H1 (cell line): ENCODE data around the gene ZNF24. TPM values are rescaled to one million over a fixed set of nuclear protein-coding genes. Genes with fewer than 3 reads are reported as not detected.

Source experiments
- ATF2 ChIP-seq: IDR thresholded peaks from 2 replicates; pipeline ENCODE4 v1.6.1; 2012; ENCODE audit warnings: low read length, inconsistent platforms
- BCL11A ChIP-seq, 2 experiments: IDR thresholded peaks; one replicate each; pipeline ENCODE4 v1.6.1; 2011; ENCODE audit warnings: low read depth in 2 of 2, low read length in 2 of 2, mild to moderate bottlenecking in 2 of 2
- BRCA1 ChIP-seq: IDR thresholded peaks from 2 replicates; pipeline ENCODE4 v1.6.1; 2012; ENCODE audit warnings: low read depth, low read length, improper control_type of control experiment
- CBX8 ChIP-seq: fragments of 300-800, 300-1000 bp; sonication (generic); IDR thresholded peaks from 2 replicates; pipeline ENCODE4 v1.7.1; 2016; ENCODE audit warnings: low read depth, low read length, borderline replicate concordance
- CHD2 ChIP-seq: IDR thresholded peaks from 2 replicates; pipeline ENCODE4 v1.6.1; 2012; ENCODE audit warnings: low read length, improper control_type of control experiment
- CREB1 ChIP-seq: IDR thresholded peaks from 2 replicates; pipeline ENCODE4 v1.6.1; 2012; ENCODE audit warnings: inconsistent platforms
- JUN ChIP-seq: IDR thresholded peaks from 2 replicates; pipeline ENCODE4 v1.6.1; 2011; ENCODE audit warnings: low read depth, mild to moderate bottlenecking, improper control_type of control experiment, low read length
- MAX ChIP-seq: IDR thresholded peaks from 2 replicates; pipeline ENCODE4 v1.6.1; 2012; ENCODE audit warnings: inconsistent platforms
- NANOG ChIP-seq: IDR thresholded peaks from 2 replicates; pipeline ENCODE4 v1.6.1; 2011; ENCODE audit warnings: low read length, low read depth, mild to moderate bottlenecking, inconsistent platforms; ENCODE audit not compliant: insufficient read depth, poor library complexity, severe bottlenecking
- POLR2A ChIP-seq, 2 experiments: IDR thresholded peaks; 1 replicate in 1 of 2; 2 replicates in 1 of 2; pipeline ENCODE4 v1.6.1; 2011; ENCODE audit warnings: low read depth in 2 of 2, low read length in 2 of 2, mild to moderate bottlenecking in 2 of 2; ENCODE audit errors: control extremely low read depth in 1 of 2
- RAD21 ChIP-seq, 2 experiments: IDR thresholded peaks in 1 of 2; conservative IDR thresholded peaks in 1 of 2; 2 replicates each; pipeline ENCODE4 v1.6.1; 2011; ENCODE audit warnings: low read depth in 2 of 2, low read length in 2 of 2, improper control_type of control experiment in 1 of 2, inconsistent platforms in 1 of 2, mild to moderate bottlenecking in 1 of 2, moderate library complexity in 1 of 2
- RXRA ChIP-seq: IDR thresholded peaks from 2 replicates; pipeline ENCODE4 v1.6.1; 2011; ENCODE audit warnings: low read depth, mild to moderate bottlenecking, low read length, moderate library complexity; ENCODE audit not compliant: insufficient read depth
- polyA plus RNA-seq, 7 experiments: library from polyadenylated mRNA; depleted of rRNA in 3 of 7; stranded (reverse) in 5 of 7; unstranded in 2 of 7; fragments of >200 nt in 5 of 7; fragments of 200-250 nt in 2 of 7; gene quantifications; 1 replicate in 5 of 7; 2 replicates in 1 of 7; 4 replicates in 1 of 7; pipeline versions ENCODE4 v1.2.1 to v1.2.3, GENCODE V29; 2011 to 2013; ENCODE audit warnings: missing spikeins in 2 of 7, mixed read lengths in 2 of 7
- total RNA-seq: library from RNA; stranded (reverse); fragmentation: NEBNext Ultra II Directional; extraction: Animal tissue kit (Norgen Biotek cat#: 25700); gene quantifications from 2 replicates; pipeline ENCODE4 v1.2.1, GENCODE V29; 2021

Gene ZNF24
- total and polyA plus RNA-seq, 2 of the 8 experiments (the other 6 are each of a cell fraction or from before 2014, with no cell fraction given) = 12.5 to 56.9 TPM

GRCh38 chr18:35290094-35290735, 54.0 kb downstream of the ZNF24 start, which contains the start of gene ZSCAN30 (continued):
- TF ChIP-seq ATF2 (peak; percentile 97), RXRA (no peak), BRCA1 (no peak), CHD2 (peak; percentile 70; the same call in 1 of the 2 replicates), MAX (peak; percentile 70), CBX8 (no peak), NANOG (no peak), CREB1 (peak; percentile 85), JUN (no peak), POLR2A (IDR thresholded peaks at IDR 0.05; ENCODE audit: control extremely low read depth in 1 of 2, low read depth in 2 of 2, low read length in 2 of 2) (peak; percentile 86 to 94), BCL11A (IDR thresholded peaks at IDR 0.05; ENCODE audit: low read depth in 2 of 2, low read length in 2 of 2) (no peak), RAD21 (IDR thresholded peaks at IDR 0.05 in 1 of 2, conservative IDR thresholded peaks at IDR 0.05 in 1 of 2; ENCODE audit: low read depth in 2 of 2, low read length in 2 of 2) (peak in 1 of 2 experiments; percentile 7; a peak in 1 of 4 replicates)
